ENCODE measurements around the gene BEST2.
"Not testable (repeated sequence)": the region's sequence is repeated elsewhere in the genome, so short reads cannot be mapped to it uniquely, and the experiment has no call there.

Gene BEST2

GRCh38 chr19:12794196-12794941 lies 42.8 kb downstream of the BEST2 start:
- TF ChIP-seq EZH2phosphoT487 (IDR thresholded peaks at IDR 0.05; ENCODE audit: low read depth) (no peak), CTCF (IDR thresholded peaks at IDR 0.05; ENCODE audit: low read depth, low read length) (0 out of 2 replicates have a peak, but pooled peaks have one; percentile 1)
- Histone ChIP-seq H3K4me1 (ENCODE audit: low read length) (peaks cover 36% of the 10 kb centered on the region), H3K79me2 (ENCODE audit: low read length) (peaks cover 49% of the 10 kb centered on the region), H4K20me1 (ENCODE audit: insufficient read depth, low read length) (peaks cover 4% of the 10 kb centered on the region; the same call in 1 of the 2 replicates), H3K27me3 (ENCODE audit: low read depth, low read length) (no peaks in the 10 kb centered on the region), H3K9ac (ENCODE audit: low read length) (peak overlapping the region; percentile 83), H3K9me3 (ENCODE audit: insufficient read depth, low read length) (no peaks in the 10 kb centered on the region), H3K4me3 (ENCODE audit: low read length) (peak overlapping the region; percentile 87), H3K4me2 (ENCODE audit: low read length) (peak overlapping the region; percentile 71), H2AFZ (ENCODE audit: low read depth, low read length) (no peak overlapping the region), H3K27ac (ENCODE audit: low read length) (peak overlapping the region; percentile 92), H3K36me3 (replicated peaks; ENCODE audit: low read depth, low read length) (peaks cover 19% of the 10 kb centered on the region)

DNA sequence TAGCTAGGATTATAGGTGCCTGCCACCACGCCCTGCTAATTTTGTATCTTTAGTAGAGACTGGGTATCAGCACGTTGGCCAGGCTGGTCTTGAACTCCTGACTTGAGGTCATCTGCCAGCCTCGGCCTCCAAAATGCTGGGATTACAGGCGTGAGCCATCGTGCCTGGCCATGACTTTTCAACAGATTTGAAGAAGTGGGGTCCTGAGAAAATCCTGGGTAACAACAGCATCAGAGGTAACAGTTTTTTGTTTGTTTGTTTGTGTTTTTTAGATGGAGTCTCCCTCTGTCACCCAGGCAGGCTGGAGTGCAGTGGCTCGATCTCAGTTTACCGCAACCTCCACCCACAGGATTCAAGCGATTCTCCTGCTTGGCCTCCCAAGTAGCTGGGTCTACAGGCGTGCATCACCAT lies 43.4 kb downstream of the BEST2 start:
- Histone ChIP-seq H3K27ac (ENCODE audit: low read length) (peak overlapping the region; percentile 92), H3K9ac (ENCODE audit: low read length) (peak overlapping the region; percentile 83), H3K9me3 (ENCODE audit: insufficient read depth, low read length) (no peaks in the 10 kb centered on the region), H3K27me3 (ENCODE audit: low read depth, low read length) (no peaks in the 10 kb centered on the region), H3K4me1 (ENCODE audit: low read length) (peaks cover 36% of the 10 kb centered on the region), H3K4me2 (ENCODE audit: low read length) (peak overlapping the region; percentile 71), H4K20me1 (ENCODE audit: insufficient read depth, low read length) (peaks cover 4% of the 10 kb centered on the region; the same call in 1 of the 2 replicates), H3K79me2 (ENCODE audit: low read length) (peaks cover 54% of the 10 kb centered on the region), H2AFZ (ENCODE audit: low read depth, low read length) (no peak overlapping the region), H3K4me3 (ENCODE audit: low read length) (peak overlapping the region; percentile 87; the same call in 1 of the 2 replicates), H3K36me3 (replicated peaks; ENCODE audit: low read depth, low read length) (peaks cover 24% of the 10 kb centered on the region)
- TF ChIP-seq EZH2phosphoT487 (IDR thresholded peaks at IDR 0.05; ENCODE audit: low read depth) = no peak

DNA sequence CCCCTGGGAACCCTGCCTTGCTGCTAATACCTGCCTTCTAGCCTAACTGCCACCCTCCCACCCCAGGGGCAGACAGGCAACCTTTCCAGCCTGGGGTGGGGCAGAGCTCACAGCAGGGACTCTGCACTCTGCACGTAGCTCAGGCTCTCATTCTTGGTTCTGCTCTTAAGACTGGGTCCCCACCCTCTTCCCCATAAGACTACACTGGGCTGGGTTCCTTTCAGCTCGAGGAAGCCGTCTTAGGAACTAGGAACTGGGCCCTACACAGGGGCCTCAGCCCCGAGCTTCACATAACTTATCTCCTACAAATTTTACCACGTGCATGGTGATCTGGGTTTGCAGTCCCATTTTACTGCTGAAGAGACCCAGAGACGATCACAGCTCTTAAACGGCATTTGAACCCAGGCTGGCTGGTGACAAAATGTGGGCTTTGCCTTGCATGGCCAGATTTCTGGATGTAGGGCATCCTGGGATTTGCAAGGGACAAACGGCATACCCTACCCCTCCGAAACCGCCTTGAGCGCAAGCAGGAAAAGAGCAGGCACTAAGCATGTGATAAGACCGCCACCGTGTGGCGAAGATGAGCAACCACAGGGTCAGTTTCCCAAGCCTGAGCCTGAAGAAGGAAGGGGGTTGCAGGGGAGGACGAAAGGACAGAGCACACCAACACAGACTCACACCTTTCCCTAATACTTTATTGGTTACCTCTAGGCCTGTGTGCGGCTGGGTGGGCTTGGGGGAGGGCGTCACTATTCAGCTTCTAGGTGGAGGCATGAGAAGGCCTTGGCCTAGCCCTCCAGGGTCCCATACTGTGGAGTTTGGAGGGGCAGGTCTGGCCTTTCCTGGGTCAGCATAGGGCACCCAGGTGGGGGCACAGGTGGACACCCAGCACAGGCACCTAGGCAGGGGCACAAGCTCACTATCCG lies 44.8 kb downstream of the BEST2 start:
- Histone ChIP-seq H3K4me1 (ENCODE audit: low read length) (peaks cover 38% of the 10 kb centered on the region), H3K79me2 (ENCODE audit: low read length) (peaks cover 58% of the 10 kb centered on the region), H3K27me3 (ENCODE audit: low read depth, low read length) (no peaks in the 10 kb centered on the region), H4K20me1 (ENCODE audit: insufficient read depth, low read length) (peaks cover 4% of the 10 kb centered on the region; the same call in 1 of the 2 replicates), H3K4me3 (ENCODE audit: low read length) (peak overlapping the region; percentile 51), H3K4me2 (ENCODE audit: low read length) (peak overlapping the region; percentile 71), H3K9me3 (ENCODE audit: insufficient read depth, low read length) (no peaks in the 10 kb centered on the region), H3K9ac (ENCODE audit: low read length) (peak overlapping the region; percentile 49), H3K36me3 (replicated peaks; ENCODE audit: low read depth, low read length) (peaks cover 32% of the 10 kb centered on the region), H3K27ac (ENCODE audit: low read length) (peak overlapping the region; percentile 74), H2AFZ (ENCODE audit: low read depth, low read length) (no peak overlapping the region)
- TF ChIP-seq EZH2phosphoT487 (IDR thresholded peaks at IDR 0.05; ENCODE audit: low read depth) (no peak), CTCF (IDR thresholded peaks at IDR 0.05; ENCODE audit: low read depth, low read length) (peak; percentile 98)

DNA sequence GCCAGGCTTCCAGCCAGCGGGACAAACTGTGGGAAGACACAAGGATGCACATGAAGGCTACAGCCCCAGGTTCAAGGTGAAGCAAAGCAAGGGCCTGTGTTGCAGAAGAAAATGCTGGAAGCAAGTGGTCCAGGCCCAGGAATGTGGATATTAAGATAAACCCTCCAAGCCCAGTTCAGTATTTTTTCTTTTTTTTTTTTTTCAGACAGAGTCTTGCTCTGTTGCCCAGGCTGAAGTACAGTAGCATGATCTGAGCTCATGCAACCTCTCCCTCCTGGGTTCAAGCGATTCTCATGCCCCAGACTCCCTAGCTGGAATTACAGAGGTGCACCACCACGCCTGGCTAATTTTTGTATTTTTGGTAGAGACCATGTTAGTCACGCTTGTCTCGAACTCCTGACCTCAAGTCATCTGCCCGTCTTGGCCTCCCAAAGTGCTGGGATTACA lies 45.6 kb downstream of the BEST2 start:
- Histone ChIP-seq H3K4me1 (ENCODE audit: low read length) (peaks cover 38% of the 10 kb centered on the region), H3K27ac (ENCODE audit: low read length) (no peak overlapping the region), H3K9ac (ENCODE audit: low read length) (no peak overlapping the region)

GRCh38 chr19:12797607-12798006 lies 46.0 kb downstream of the BEST2 start:
- not testable (repeated sequence) for H4K20me1 ChIP-seq (ENCODE audit: insufficient read depth, low read length); H3K4me3 ChIP-seq (ENCODE audit: low read length); H2AFZ ChIP-seq (ENCODE audit: low read depth, low read length); H3K27me3 ChIP-seq (ENCODE audit: low read depth, low read length); H3K9me3 ChIP-seq (ENCODE audit: insufficient read depth, low read length); H3K27ac ChIP-seq (ENCODE audit: low read length); H3K9ac ChIP-seq (ENCODE audit: low read length); H3K4me2 ChIP-seq (ENCODE audit: low read length)
- peaks cover 23% of the 10 kb centered on the region for H3K36me3 ChIP-seq (replicated peaks; ENCODE audit: low read depth, low read length)
- H3K79me2 ChIP-seq (ENCODE audit: low read length) = peaks cover 48% of the 10 kb centered on the region
- H3K4me1 ChIP-seq (ENCODE audit: low read length) = peaks cover 42% of the 10 kb centered on the region

More for the DNA sequence above, 45.6 kb downstream of the BEST2 start:
- no peaks in the 10 kb centered on the region for H3K27me3 ChIP-seq (ENCODE audit: low read depth, low read length)
- TF ChIP-seq CTCF (IDR thresholded peaks at IDR 0.05; ENCODE audit: low read depth, low read length) (no peak), EZH2phosphoT487 (IDR thresholded peaks at IDR 0.05; ENCODE audit: low read depth) (no peak)
- no peak overlapping the region for H2AFZ ChIP-seq (ENCODE audit: low read depth, low read length)
- H3K4me3 ChIP-seq (ENCODE audit: low read length) = no peak overlapping the region
- H4K20me1 ChIP-seq (ENCODE audit: insufficient read depth, low read length) = peaks cover 4% of the 10 kb centered on the region; the same call in 1 of the 2 replicates
- H3K9me3 ChIP-seq (ENCODE audit: insufficient read depth, low read length) = no peaks in the 10 kb centered on the region
- peaks cover 28% of the 10 kb centered on the region for H3K36me3 ChIP-seq (replicated peaks; ENCODE audit: low read depth, low read length)
- H3K4me2 ChIP-seq (ENCODE audit: low read length) = no peak overlapping the region
- H3K79me2 ChIP-seq (ENCODE audit: low read length) = peaks cover 53% of the 10 kb centered on the region

Measured in OCI-LY3 (cell line).